ENCODE measurements around the gene ARL5C. TPM values are rescaled to one million over a fixed set of nuclear protein-coding genes. Genes with fewer than 3 reads are reported as not detected.
A peak's percentile ranks its signal among the peaks of the same experiment; 100 is the strongest.

The ARL5C gene
- total RNA-seq, 2 donors from 2014 or later = not detected

DNA sequence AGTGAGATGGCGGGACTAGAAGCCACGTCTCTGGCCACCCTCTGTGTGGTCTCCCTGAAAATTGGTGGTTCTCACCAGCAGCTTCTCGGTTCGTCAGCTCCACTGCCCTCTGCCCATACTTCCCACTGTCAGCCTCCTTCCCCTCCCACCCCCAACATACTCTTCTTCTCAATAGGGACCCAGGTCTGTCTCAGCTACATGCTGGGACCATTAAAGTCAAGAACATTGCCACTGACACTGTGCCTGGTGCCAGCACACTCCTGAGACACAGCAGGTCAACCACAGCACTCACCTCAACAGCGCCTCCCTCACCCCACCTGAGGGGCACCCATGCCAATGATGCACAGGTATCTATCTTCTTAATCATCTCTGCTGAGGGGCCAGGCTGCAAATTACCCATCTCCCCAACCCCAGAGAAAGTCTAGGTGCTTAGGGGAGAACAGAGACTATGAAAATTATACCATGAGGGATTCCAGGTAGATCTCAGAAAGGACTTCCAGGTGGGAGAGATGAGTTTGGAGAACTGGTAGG, 15.8 kb downstream of the ARL5C start:
- H3K4me3 ChIP-seq = no peak overlapping the region
- intact Hi-C loops (cut with DNase I) = loop anchor here (10.0 kb wide), 1 partner anchor 265 kb away; no protein-coding TSS in a partner anchor
- no peak overlapping the region for H3K9ac ChIP-seq (ENCODE audit: low read depth in 2 of 2, low read length in 2 of 2)
- H3K36me3 ChIP-seq = no peaks in the 10 kb centered on the region
- no peak for DNase-seq
- TF ChIP-seq, protein P1, sequence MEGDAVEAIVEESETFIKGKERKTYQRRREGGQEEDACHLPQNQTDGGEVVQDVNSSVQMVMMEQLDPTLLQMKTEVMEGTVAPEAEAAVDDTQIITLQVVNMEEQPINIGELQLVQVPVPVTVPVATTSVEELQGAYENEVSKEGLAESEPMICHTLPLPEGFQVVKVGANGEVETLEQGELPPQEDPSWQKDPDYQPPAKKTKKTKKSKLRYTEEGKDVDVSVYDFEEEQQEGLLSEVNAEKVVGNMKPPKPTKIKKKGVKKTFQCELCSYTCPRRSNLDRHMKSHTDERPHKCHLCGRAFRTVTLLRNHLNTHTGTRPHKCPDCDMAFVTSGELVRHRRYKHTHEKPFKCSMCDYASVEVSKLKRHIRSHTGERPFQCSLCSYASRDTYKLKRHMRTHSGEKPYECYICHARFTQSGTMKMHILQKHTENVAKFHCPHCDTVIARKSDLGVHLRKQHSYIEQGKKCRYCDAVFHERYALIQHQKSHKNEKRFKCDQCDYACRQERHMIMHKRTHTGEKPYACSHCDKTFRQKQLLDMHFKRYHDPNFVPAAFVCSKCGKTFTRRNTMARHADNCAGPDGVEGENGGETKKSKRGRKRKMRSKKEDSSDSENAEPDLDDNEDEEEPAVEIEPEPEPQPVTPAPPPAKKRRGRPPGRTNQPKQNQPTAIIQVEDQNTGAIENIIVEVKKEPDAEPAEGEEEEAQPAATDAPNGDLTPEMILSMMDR (IDR thresholded peaks at IDR 0.05) = no peak
- peaks cover 18% of the 10 kb centered on the region for H3K27me3 ChIP-seq
- no peak overlapping the region for H3K27ac ChIP-seq
- no peaks in the 10 kb centered on the region for H3K4me1 ChIP-seq
- no peaks in the 10 kb centered on the region for H3K9me3 ChIP-seq

DNA sequence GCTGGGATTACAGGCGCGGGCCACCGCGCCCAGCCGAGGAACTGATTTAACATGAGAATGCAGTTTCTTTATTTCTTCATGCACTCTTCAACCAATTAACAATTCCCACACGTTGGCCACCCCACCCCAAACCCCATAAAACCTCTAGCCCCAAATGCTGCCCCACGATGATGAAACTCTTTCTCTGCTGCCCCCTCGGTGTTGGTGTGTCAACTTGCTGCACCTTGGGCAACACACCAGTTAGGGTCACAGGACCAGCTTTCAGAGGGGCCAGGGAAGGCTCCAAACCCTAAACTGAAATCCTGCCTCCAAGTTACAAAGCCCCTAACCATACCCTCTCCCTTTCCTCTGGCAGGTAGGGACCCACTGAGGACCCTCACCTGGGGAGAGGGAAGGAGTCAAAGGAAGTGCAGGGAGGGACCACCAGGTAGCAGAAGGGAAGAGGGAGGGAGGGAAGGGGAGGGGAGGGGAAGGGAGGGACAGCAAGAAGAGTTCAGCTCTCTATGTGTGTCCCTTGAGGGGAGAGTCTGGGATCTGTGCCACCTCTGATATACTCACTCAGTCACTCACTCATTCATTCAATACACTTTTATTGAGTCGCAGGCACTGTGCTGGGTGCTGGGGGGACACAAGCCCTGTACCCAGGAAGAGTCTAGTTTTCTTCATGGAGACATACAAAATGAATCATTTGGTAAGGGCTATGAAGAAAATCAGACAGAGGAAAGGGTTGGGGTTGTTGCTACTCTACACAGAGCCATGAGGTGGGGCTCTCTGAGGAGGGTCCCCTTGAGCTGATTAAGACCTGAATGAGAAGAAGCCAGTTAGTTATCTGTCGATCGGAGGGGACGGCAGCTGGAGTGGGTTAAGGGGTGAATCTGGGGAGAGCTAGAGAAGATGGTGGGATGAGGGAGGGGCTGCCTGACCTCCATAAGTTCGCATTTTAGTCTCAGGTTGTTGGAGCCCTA, 18.5 kb downstream of the ARL5C start:
- Histone ChIP-seq H3K27me3 (peaks cover 18% of the 10 kb centered on the region), H3K36me3 (no peaks in the 10 kb centered on the region), H3K9ac (ENCODE audit: low read depth in 2 of 2, low read length in 2 of 2) (peak overlapping the region in 1 of 2 donors; percentile 24), H3K9me3 (no peaks in the 10 kb centered on the region), H3K4me1 (no peaks in the 10 kb centered on the region), H3K4me3 (no peak overlapping the region), H3K27ac (no peak overlapping the region)
- DNase-seq = no peak
- intact Hi-C loops (cut with DNase I) = loop anchor here (5.0 kb wide), 1 partner anchor 80 kb away; no protein-coding TSS in a partner anchor
- TF ChIP-seq, protein P1 (IDR thresholded peaks at IDR 0.05) = no peak

DNA sequence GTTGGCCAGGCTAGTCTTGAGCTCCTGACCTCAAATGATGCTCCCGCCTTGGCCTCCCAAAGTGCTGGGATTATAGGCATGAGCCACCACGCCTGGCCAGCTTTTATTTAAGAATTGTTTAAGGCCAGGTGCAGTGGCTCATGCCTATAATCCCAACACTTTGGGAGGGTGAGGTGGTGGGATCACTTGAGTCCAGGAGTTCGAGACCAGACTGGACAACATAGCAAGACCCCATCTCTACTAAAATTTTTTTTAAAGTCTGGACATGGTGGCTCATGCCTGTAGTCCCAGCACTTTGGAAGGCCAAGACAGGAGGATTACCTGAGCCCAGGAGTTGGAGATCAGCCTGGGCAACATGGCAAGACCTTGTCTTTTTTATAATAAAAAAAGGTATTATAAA, 19.7 kb downstream of the ARL5C start:
- Histone ChIP-seq H3K4me1 (no peaks in the 10 kb centered on the region), H3K27ac (no peak overlapping the region), H3K36me3 (no peaks in the 10 kb centered on the region), H3K9ac (ENCODE audit: low read depth in 2 of 2, low read length in 2 of 2) (no peak overlapping the region), H3K4me3 (no peak overlapping the region), H3K27me3 (peaks cover 11% of the 10 kb centered on the region), H3K9me3 (no peaks in the 10 kb centered on the region)
- TF ChIP-seq, protein P1 (IDR thresholded peaks at IDR 0.05) = no peak
- no peak for DNase-seq
- intact Hi-C loops (cut with DNase I) = loop anchor here (5.0 kb wide), 1 partner anchor 79 kb away; no protein-coding TSS in a partner anchor

DNA sequence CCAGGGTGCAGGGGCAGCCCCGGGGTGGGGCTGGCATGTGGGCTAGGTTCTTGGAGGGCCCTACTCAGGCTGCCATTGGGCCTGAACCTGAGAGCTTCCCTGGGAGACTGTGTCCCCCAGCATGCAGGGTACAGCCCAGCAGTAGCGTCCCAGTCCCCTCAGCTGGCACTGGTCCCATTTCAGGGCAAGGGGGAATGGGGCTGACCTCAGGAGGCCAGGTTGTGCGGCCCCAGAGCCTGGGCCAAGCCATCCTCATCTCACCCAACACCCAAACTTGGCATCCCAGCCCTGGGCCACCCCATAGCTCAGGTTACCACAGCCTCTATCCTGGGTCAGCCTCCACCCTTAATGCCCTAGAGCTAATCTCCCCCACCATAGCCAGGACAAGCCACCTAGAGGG, 20.8 kb downstream of the ARL5C start:
- no peaks in the 10 kb centered on the region for H3K9me3 ChIP-seq
- peaks cover under 1% of the 10 kb centered on the region for H3K27me3 ChIP-seq
- intact Hi-C loops (cut with DNase I) = loop anchor here (5.0 kb wide), 1 partner anchor 78 kb away; no protein-coding TSS in a partner anchor
- TF ChIP-seq, protein P1 (IDR thresholded peaks at IDR 0.05) = no peak
- H3K4me3 ChIP-seq = no peak overlapping the region
- DNase-seq = no peak
- H3K4me1 ChIP-seq = no peaks in the 10 kb centered on the region
- H3K9ac ChIP-seq (ENCODE audit: low read depth in 2 of 2, low read length in 2 of 2) = peak overlapping the region in 1 of 2 donors; percentile 35
- no peak overlapping the region for H3K27ac ChIP-seq
- H3K36me3 ChIP-seq = no peaks in the 10 kb centered on the region

DNA sequence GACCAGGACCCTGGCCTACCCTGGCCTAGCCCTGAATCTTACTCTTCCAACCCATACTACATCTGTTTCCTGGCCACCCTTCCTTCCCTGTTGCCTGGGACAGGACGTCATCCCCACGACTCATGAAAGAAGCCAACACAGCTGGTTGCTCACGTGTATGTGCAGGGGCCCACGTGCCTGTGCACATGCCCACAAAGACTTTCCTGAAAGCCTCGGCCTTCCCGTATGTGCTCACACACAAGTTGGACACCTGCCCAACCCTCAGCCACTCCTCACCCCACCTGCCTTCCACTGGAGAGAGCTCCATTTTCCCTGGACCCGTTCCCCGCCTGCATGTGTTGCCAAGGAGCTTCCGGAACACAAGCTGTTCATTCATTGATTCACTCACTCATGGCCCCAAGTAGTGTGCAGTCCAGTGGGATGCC, 21.5 kb downstream of the ARL5C start:
- Histone ChIP-seq H3K4me1 (no peaks in the 10 kb centered on the region), H3K4me3 (no peak overlapping the region), H3K9ac (ENCODE audit: low read depth in 2 of 2, low read length in 2 of 2) (no peak overlapping the region), H3K27ac (no peak overlapping the region), H3K36me3 (no peaks in the 10 kb centered on the region), H3K9me3 (no peaks in the 10 kb centered on the region), H3K27me3 (no peaks in the 10 kb centered on the region)
- DNase-seq = peak; percentile 70
- intact Hi-C loops (cut with DNase I) = no loop called here
- TF ChIP-seq, protein P1 (IDR thresholded peaks at IDR 0.05) = no peak

Data from colonic mucosa (tissue), 4 donors.